WTC11 (cell line): ENCODE data around the gene ITGA8. TPM values are rescaled to one million over a fixed set of nuclear protein-coding genes. Genes with fewer than 3 reads are reported as not detected.

Experiments used
- ATAC-seq: fragments of 200-7000 bp; cut with Tn5 transposase; 2 replicates; pipeline ENCODE4 v1.10.0; 2021; ENCODE audit warnings: mild to moderate bottlenecking, moderate library complexity
- CTCF ChIA-PET: fragments of 300-600 bp; sonication (Branson Sonifier 250); formaldehyde crosslinking; loops from one replicate; lab custom pipeline; 2021; ENCODE audit warnings: antibody characterized with exemption; lab: Charles Lee
- POLR2A ChIA-PET: fragments of 350-600 bp; sonication (Branson Sonifier 250); formaldehyde crosslinking; loops from one replicate; lab custom pipeline; 2021; ENCODE audit warnings: antibody characterized with exemption; lab: Charles Lee
- DNase-seq: peaks from one replicate; pipeline ENCODE4 v3.0.0; 2021; ENCODE audit warnings: low spot score
- H3K27ac Mint-ChIP-seq: 2 replicates; pipeline ENCODE4 v1.8.0; 2021; ENCODE audit warnings: mixed read lengths
- H3K27me3 Mint-ChIP-seq: 2 replicates; pipeline ENCODE4 v1.8.0; 2021; ENCODE audit warnings: low read depth, mild to moderate bottlenecking, moderate library complexity, mixed read lengths
- H3K36me3 Mint-ChIP-seq: 2 replicates; pipeline ENCODE4 v1.8.0; 2021; ENCODE audit warnings: mixed read lengths
- H3K4me1 Mint-ChIP-seq: 2 replicates; pipeline ENCODE4 v1.8.0; 2022; ENCODE audit warnings: mixed read lengths
- H3K4me3 Mint-ChIP-seq: 2 replicates; pipeline ENCODE4 v1.8.0; 2021; ENCODE audit warnings: mild to moderate bottlenecking, moderate library complexity, mixed read lengths
- H3K9me3 Mint-ChIP-seq: 2 replicates; pipeline ENCODE4 v1.8.0; 2021; ENCODE audit warnings: mixed read lengths
- ATF3 ChIP-seq: sonication (generic); formaldehyde crosslinking; conservative IDR thresholded peaks from 2 replicates; pipeline ENCODE4 v1.8.1; 2022; ENCODE audit warnings: mild to moderate bottlenecking, missing genetic modification reagents
- ATF6 ChIP-seq: sonication (generic); formaldehyde crosslinking; IDR thresholded peaks from 2 replicates; pipeline ENCODE4 v1.8.1; 2023; ENCODE audit warnings: mild to moderate bottlenecking, missing genetic modification reagents
- CBFB ChIP-seq: sonication (generic); formaldehyde crosslinking; IDR thresholded peaks from 2 replicates; pipeline ENCODE4 v1.8.1; 2022; ENCODE audit warnings: mild to moderate bottlenecking, low read depth, missing genetic modification reagents
- CDX4 ChIP-seq: fragments of 250-450 bp; sonication (Bioruptor Pico); IDR thresholded peaks from 2 replicates; pipeline ENCODE4 v1.9.0; 2021; ENCODE audit warnings: moderate library complexity, mild to moderate bottlenecking, inconsistent platforms, borderline replicate concordance
- CREM ChIP-seq: sonication (generic); formaldehyde crosslinking; IDR thresholded peaks from 2 replicates; pipeline ENCODE4 v1.8.1; 2022; ENCODE audit warnings: mild to moderate bottlenecking, missing genetic modification reagents, moderate library complexity
- ELF4 ChIP-seq: sonication (generic); formaldehyde crosslinking; IDR thresholded peaks from 2 replicates; pipeline ENCODE4 v1.8.1; 2022; ENCODE audit warnings: low read depth, mild to moderate bottlenecking, moderate library complexity, missing genetic modification reagents
- HMGXB4 ChIP-seq: sonication (generic); formaldehyde crosslinking; IDR thresholded peaks from 2 replicates; pipeline ENCODE4 v1.8.1; 2023; ENCODE audit warnings: mild to moderate bottlenecking, moderate library complexity, missing genetic modification reagents
- JUN ChIP-seq: sonication (generic); formaldehyde crosslinking; IDR thresholded peaks from 2 replicates; pipeline ENCODE4 v1.8.0; 2023; ENCODE audit warnings: mild to moderate bottlenecking, missing genetic modification reagents
- MAX ChIP-seq: sonication (generic); formaldehyde crosslinking; IDR thresholded peaks from 2 replicates; pipeline ENCODE4 v1.8.0; 2022; ENCODE audit warnings: mild to moderate bottlenecking, missing genetic modification reagents
- MXD4 ChIP-seq: fragments of 250-450 bp; sonication (Bioruptor Pico); IDR thresholded peaks from 2 replicates; pipeline ENCODE4 v1.8.0; 2021; ENCODE audit warnings: mild to moderate bottlenecking, moderate library complexity, borderline replicate concordance
- NR1H2 ChIP-seq: sonication (generic); formaldehyde crosslinking; IDR thresholded peaks from 2 replicates; pipeline ENCODE4 v1.9.0; 2021; ENCODE audit warnings: mild to moderate bottlenecking, moderate library complexity, missing genetic modification reagents
- NR2C2 ChIP-seq: sonication (generic); formaldehyde crosslinking; IDR thresholded peaks from 2 replicates; pipeline ENCODE4 v1.8.0; 2022; ENCODE audit warnings: mild to moderate bottlenecking, missing genetic modification reagents
- NR3C1 ChIP-seq: sonication (generic); formaldehyde crosslinking; conservative IDR thresholded peaks from 2 replicates; pipeline ENCODE4 v1.8.1; 2023; ENCODE audit warnings: low read depth, mild to moderate bottlenecking, missing genetic modification reagents
- RELA ChIP-seq: sonication (generic); formaldehyde crosslinking; IDR thresholded peaks from 2 replicates; pipeline ENCODE4 v1.8.1; 2022; ENCODE audit warnings: missing genetic modification reagents, mild to moderate bottlenecking, borderline replicate concordance
- SMAD4 ChIP-seq: sonication (generic); formaldehyde crosslinking; IDR thresholded peaks from 2 replicates; pipeline ENCODE4 v1.8.0; 2022; ENCODE audit warnings: mild to moderate bottlenecking, missing genetic modification reagents
- SOX15 ChIP-seq: fragments of 250-450 bp; sonication (Bioruptor Pico); IDR thresholded peaks from 2 replicates; pipeline ENCODE4 v1.9.0; 2021; ENCODE audit warnings: mild to moderate bottlenecking
- TEAD4 ChIP-seq: sonication (generic); formaldehyde crosslinking; IDR thresholded peaks from 2 replicates; pipeline ENCODE4 v1.8.0; 2022; ENCODE audit warnings: mild to moderate bottlenecking, missing genetic modification reagents
- ZBTB21 ChIP-seq: sonication (generic); formaldehyde crosslinking; IDR thresholded peaks from 2 replicates; pipeline ENCODE4 v1.8.1; 2023; ENCODE audit warnings: mild to moderate bottlenecking, missing genetic modification reagents, borderline replicate concordance
- ZNF232 ChIP-seq: sonication (generic); formaldehyde crosslinking; IDR thresholded peaks from 2 replicates; pipeline ENCODE4 v1.8.0; 2022; ENCODE audit warnings: mild to moderate bottlenecking, missing genetic modification reagents
- ZNF425 ChIP-seq: fragments of 250-450 bp; sonication (Bioruptor Pico); conservative IDR thresholded peaks from 2 replicates; pipeline ENCODE4 v1.9.0; 2021; ENCODE audit warnings: mild to moderate bottlenecking
- ZNF512 ChIP-seq: sonication (generic); formaldehyde crosslinking; IDR thresholded peaks from 2 replicates; pipeline ENCODE4 v1.8.1; 2022; ENCODE audit warnings: missing genetic modification reagents, borderline replicate concordance
- total RNA-seq: library from RNA; stranded (reverse); gene quantifications from 3 replicates; pipeline ENCODE4 v1.2.3, GENCODE V29; 2021

The ITGA8 gene
- total RNA-seq, 1 experiment from 2014 or later: not detected

GRCh38 chr10:15760681-15761080 is 41.0 kb upstream of the ITGA8 start:
- ATAC-seq (no peak), DNase-seq (no peak)
- peaks cover 18% of the 10 kb centered on the region for H3K9me3 Mint-ChIP-seq
- H3K36me3 Mint-ChIP-seq: no peaks in the 10 kb centered on the region
- peaks cover 3% of the 10 kb centered on the region; the same call in 1 of the 2 replicates for H3K27me3 Mint-ChIP-seq
- TF ChIP-seq CREM (CRISPR knock-in tag) (no peak), SMAD4 (no peak), ZBTB21 (CRISPR knock-in tag) (no peak), MXD4 (CRISPR knock-in tag) (no peak), NR3C1 (CRISPR knock-in tag) (no peak), CDX4 (CRISPR knock-in tag) (no peak), NR1H2 (no peak), ZNF232 (CRISPR knock-in tag) (no peak), ZNF425 (CRISPR knock-in tag) (no peak), ATF3 (CRISPR knock-in tag) (no peak), NR2C2 (CRISPR knock-in tag) (no peak), ZNF512 (CRISPR knock-in tag) (no peak), MAX (CRISPR knock-in tag) (no peak), ATF6 (CRISPR knock-in tag) (no peak), TEAD4 (no peak), CBFB (no peak), JUN (no peak)
- no peak overlapping the region for H3K4me3 Mint-ChIP-seq
- no peaks in the 10 kb centered on the region for H3K4me1 Mint-ChIP-seq
- POLR2A ChIA-PET: no interaction called here
- H3K27ac Mint-ChIP-seq: no peak overlapping the region
- CTCF ChIA-PET: no interaction called here

- TF ChIP-seq RELA (CRISPR knock-in tag): no peak
- TF ChIP-seq SOX15 (CRISPR knock-in tag): no peak
- TF ChIP-seq HMGXB4 (CRISPR knock-in tag): no peak
- no peak for TF ChIP-seq CDX4 (CRISPR knock-in tag)
- TF ChIP-seq ELF4 (CRISPR knock-in tag): no peak
- Mint-ChIP-seq H3K27ac (no peak overlapping the region), H3K4me1 (no peaks in the 10 kb centered on the region), H3K27me3 (peaks cover 3% of the 10 kb centered on the region; the same call in 1 of the 2 replicates), H3K4me3 (no peak overlapping the region), H3K36me3 (no peaks in the 10 kb centered on the region), H3K9me3 (peaks cover 6% of the 10 kb centered on the region)
- DNase-seq (no peak), ATAC-seq (no peak)
- POLR2A ChIA-PET: no interaction called here
- CTCF ChIA-PET: no interaction called here
Observed at GRCh38 chr10:15759265-15759664, 39.5 kb upstream of the ITGA8 start.
